ENCODE measurements around the gene CACNB3.

CACNB3 gene

GRCh38 chr12:48788854-48789775 lies 29.2 kb upstream of the CACNB3 start, which contains the start of gene ADCY6:
Gene ADCY6, minus strand, starts transcription at chr12:48789089. Its CDS starts 5,655 bp downstream, at chr12:48783434.
- no peak for DNase-seq

DNA sequence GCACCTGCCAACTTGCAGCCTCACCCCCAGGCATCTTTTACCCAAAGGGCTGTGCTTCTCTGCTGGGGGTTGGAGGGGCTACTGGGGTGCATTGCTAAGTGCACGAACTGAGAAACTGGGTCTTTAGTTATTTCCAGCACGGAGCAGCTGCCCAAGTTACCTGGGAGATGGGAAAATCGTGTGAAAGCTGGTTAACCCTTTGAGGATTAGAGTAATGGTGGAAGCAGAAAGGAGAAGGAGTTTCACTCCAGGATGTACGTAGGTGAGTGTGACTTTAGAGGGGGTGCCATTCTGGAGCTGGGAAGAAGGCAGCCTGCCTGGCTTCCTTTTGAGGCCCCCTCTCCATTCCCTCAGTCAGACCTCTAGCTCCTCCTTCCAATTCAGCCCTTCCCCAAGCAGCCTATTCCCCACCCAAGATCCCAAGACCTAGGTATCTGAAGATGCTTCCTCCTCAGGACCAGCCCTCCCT lies 28.4 kb upstream of the CACNB3 start:
- DNase-seq: no peak

GRCh38 chr12:48793696-48794095 lies 24.6 kb upstream of the CACNB3 start:
- no peak for DNase-seq

GRCh38 chr12:48794870-48795269 lies 23.4 kb upstream of the CACNB3 start:
- DNase-seq: no peak

GRCh38 chr12:48795550-48796455 lies 22.5 kb upstream of the CACNB3 start:
- peak; percentile 46 for DNase-seq

GRCh38 chr12:48796976-48797375 lies 21.3 kb upstream of the CACNB3 start:
- peak; percentile 32 for DNase-seq

GRCh38 chr12:48800457-48800856 lies 17.8 kb upstream of the CACNB3 start:
- no peak for DNase-seq

- DNase-seq: no peak
These were observed 17.3 kb upstream of the CACNB3 start for GRCh38 chr12:48800971-48801370.

DNA sequence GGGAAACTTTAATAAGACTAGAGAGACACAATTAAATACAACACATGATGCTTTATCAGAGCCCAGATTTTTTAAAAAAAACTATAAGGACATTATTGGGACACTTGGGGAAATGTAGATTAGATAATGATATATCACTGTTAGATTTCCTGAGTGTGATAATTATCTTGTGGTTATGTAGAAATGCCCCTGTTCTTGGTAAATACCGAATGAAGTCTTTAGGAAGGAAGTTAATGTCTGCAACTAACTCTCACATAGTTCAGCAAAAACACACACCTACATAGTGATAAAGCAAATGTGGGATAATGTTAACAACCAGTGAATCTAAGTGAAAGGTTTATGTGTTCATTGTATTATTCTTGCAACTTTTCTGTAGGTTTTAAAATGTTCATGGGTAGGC lies 14.6 kb upstream of the CACNB3 start:
- DNase-seq: no peak

DNA sequence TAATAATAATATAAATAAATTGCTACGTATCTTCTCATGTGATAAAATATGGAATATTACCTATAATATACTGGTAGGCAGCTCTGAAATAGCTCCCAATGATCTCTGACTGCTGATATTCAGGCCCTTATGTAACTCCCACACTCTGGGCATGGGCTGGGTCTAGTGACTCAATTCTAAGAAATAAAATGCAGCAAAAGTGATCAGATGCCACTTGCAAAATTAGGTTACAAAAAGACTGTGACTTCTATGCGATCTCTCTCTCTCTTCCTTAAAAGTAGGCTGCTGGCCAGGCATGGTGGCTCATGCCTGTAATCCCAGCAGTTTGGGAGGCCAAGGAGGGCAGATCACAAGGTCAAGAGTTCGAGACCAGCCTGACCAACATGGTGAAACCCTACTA lies 10.3 kb upstream of the CACNB3 start:
- DNase-seq: no peak

- DNase-seq: no peak
These were observed 7.3 kb upstream of the CACNB3 start for GRCh38 chr12:48810903-48811431.

DNA sequence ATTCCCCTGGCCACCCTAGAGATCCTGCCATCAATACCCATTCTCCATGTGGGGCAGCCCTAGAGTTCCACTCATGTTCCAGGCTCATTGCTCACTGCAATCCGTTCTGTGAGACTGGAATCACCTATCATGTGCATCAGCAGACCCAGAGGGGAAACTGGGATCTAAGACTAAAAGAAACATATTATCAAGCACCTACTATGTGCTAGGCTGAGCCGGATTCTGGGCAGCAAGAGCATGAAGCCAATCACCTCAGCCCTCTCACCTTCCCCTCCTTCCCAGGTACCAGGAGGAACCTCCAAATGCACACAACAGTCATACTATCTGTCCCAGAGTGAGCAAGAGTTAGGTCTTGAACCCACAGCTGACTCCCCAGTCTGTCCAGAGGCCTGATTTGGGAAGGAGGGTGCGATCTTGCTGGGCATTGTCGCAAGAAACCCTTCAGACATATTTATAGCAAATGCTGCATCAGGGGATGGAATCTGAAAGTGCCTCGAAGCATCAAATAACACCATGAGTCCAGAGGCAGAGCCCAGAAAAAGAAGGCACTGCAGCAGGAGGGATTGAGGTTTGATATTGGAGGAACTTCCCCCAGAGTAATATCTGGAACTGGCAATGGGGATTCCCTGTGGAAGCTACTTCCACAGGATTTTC lies 6.7 kb upstream of the CACNB3 start:
- DNase-seq: no peak

DNA sequence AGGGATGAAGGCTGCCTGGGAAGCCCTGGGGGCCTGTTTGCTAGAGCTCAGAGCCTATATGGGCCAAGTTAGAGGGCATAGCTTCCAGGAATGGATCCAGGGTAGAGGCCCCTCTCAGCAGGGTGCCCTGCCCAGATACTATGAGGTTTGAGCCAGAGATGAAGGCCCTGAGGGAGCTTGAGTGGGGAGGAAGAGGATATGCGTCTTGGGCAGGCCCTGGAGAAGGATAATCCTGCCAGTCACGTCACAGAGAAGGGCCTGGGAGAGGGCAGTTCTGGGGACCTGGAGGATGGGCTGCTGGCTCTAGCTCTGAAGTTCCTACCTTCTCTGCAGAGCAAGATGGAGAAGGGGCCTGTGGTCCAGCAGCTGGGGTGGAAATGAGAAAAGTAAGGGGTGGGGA lies 5.9 kb upstream of the CACNB3 start:
- no peak for DNase-seq

DNA sequence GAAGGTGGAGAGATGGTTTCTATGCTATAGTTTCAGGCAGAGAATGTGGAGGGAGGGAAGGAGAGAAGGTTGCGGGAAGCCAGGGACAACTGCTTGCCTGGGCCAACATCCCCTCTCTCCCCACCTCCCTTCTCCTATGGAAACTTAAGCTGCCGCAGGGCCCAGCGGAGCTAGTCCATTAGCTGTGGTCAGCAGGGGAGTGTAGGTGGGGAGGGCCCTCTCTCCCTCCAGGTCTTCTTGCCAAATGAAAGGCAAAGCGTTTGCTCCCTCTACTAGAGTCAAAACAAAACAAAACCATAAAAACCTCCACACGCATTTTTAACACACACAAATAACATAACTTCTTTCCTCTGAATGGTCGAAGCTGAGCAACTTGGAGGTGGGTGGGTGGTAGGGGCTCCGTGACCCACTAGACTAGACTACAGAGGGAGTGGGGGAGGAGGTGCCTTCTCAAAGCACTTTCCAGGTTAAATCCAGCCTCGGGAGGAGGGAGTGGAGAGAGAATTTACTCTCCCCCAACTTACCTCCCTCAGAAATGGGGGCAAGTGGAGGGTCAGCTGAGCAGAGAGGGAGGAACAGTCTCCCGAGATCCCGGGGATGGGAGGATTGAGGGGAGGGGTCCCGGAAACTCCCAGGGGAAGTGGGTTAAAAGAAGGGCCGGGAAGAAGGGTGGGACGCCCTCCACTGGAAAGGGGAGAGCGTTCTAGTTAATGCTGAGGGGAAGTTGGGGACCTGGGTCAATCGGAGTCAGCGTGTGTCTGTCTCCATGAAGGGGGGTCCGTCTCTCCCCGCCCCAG lies 4.6 kb upstream of the CACNB3 start:
- no peak for DNase-seq

- DNase-seq: peak; percentile 77
These were observed 3.8 kb upstream of the CACNB3 start for GRCh38 chr12:48814262-48815125.

- DNase-seq: peak; percentile 28
These were observed 2.9 kb upstream of the CACNB3 start for GRCh38 chr12:48815126-48816110.

DNA sequence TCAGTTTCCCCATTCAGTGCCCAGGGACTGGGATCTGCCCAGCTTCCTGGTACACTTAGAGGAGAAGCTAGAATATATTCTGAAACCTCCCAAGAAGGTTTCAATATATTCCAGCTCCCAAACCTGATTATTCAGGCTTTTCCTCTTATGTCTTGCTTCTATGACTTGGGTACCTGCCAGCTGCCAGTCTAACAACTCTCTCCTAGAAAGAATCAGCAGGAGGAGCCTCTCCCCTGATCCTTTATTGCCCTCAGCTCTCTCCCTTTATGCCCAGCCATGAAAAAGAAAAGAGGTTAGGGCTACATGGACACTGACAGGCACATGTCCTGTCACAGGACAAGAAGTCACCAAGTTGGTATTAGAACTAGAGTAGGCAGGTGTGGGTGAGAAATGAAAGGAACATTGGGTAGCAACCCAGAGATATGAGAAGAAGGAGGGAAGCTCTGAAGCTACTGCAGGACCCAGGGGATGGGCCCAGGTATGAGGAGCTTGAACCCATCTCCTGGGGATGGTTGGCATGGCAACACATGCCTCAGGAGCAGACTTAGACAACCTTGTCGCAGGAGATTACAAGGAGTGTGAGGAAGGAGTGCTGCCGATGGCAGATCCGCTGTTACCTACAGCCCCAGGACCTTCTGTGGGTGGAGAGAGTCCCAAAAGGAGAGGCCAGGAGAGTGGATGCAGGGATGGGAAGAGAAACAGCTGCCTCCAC lies 2.0 kb upstream of the CACNB3 start:
- DNase-seq: no peak

DNA sequence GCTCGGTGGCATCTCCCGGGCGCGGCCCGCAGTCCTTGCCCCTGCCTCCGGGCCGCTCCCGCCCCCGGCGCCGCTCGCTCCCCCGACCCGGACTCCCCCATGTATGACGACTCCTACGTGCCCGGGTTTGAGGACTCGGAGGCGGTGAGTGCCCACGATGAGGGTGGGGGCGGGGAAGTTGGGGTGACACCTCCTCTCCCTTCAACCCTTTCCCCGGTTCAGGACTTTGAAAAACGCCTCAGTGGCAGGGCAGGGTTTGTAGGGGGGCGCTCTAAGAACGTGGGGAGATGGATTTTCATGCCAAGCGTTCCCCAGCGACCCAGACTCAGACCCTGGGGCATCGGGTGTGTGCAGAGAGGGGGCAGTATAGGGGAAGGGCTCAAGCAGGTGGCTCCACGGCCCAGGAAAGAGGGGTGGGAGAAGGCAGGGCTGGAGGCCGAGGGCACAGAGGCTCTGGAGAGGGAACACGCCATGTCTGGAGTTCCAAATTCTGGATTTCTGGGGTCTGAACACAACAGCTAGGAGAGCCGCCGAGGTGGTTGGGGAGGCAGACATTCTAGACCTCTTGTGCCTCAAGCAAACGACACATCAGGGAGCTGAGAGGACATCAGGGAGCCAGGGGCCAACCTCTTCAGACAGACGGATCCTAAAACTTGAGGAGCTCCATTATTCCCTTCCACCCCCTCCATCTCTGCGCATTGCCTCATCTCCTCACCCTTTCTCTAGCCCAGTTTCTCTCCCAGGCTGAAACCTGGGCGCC lies 715 bp downstream of the CACNB3 start:
- no peak for DNase-seq

All from stimulated activated CD4-positive, alpha-beta T cell treated with anti-CD3 and anti-CD28 coated beads, Interleukin-1b, Interleukin-23, amount 100 ng/mL, for 48 hours (primary cell).